ENCODE results near the gene CYTH1.
A peak's percentile ranks its signal among the peaks of the same experiment; 100 is the strongest.

The CYTH1 gene

DNA sequence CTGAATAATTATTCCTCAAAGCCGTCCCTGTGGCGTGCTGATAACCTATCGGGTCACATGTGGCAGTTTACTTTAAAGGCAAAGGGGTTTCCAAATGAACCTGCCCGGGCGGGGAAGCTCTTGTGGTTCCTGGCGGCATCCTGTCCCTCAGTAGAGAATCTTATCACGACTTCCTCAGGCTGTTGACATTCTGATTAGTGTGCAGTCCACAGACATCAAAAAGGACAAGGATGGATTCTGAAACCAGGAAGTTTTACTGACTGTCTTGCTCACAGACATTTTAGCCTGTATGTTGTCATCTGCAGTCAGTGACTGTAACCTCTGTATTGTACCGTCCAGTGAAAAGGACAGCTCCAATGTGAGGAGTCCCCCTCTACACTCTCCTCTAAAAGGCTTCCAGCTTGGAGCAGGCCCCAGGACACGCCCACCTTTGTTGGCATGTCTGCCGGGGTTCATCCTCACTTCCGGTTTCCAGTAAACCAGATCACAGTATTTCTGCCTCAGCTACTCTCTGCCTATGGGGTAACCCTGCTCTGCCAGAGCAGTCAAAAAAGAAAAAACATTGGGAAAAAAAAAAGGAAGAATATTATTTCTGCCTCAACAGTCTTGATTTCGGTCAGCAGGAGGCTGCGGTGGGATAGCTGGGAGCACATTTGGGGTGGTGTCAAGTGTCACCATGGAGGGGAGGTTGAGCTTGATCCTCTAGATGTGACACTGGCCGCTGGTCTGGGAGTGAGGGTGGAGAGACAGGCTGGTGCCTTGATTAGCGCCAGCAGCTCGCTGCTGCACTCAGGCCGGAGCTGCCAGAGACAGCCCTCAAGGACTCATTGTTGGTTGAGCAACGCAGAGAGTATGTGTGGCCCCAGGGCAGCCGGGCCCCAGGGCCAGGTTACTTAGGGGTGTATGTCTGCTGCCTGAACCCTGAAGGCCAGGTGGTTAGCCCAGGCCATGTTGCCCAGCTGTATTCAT lies 115.8 kb downstream of the CYTH1 start:
- peak; percentile 78 for DNase-seq

DNA sequence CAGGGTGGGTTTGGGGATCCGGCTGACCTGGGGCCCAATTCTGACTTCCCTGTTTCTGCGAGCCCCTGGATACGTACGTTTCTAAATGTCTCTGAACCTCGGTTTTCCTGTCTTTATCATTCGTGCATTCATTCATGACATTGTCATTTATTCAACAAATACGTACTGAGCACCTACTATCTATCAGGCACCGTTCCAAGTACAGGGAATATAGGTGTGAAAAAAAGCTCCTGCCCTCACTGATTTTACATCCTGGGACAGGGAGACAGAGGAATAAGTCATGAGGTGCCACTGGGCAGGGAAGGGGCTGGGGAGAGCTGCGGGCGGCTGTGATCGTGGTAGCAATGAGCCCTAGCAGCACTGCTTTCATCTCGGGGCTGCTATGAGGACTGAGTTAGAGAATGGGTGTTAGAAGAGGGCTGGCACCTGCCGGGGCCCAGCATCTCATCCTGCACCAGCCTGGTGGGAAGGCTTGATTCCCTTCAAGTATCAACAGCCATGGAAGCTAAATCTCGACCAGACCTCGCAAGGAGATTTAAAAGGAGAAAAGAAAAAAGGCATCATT lies 116.6 kb downstream of the CYTH1 start:
- no peak for DNase-seq

- no peak for DNase-seq
Observed at GRCh38 chr17:78664476-78665386, 117.3 kb downstream of the CYTH1 start.

DNA sequence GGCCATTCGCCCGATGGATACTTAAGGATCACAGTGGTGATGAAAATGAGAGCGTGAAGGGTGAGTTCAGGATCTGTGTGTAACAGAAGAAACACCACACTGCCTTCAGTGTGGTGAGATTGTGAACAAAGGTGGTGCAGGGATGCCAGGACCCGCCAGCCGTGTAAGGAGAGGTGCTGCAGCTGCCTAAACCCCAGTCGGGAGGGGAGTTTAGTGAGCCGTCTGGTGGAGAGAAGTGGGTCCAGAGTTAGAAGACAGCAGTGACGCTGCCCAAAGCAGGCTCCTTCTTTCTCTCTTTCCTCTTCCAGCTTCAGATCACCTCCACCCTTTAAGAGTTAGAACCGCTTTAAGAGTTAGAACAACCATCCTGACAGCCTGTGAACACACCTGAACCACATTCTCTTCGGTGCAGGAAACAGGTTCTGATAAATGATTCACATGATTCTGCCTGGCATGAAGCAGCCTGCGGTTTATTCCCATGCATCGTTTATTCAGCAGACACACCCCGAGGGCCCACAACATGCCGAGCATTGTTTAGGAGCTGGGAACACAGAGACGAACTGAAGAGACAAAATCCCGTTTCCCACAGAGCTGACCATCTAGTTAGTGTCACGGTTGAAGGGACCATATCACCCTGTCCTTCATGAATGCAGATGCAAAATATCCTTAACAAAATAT lies 120.8 kb downstream of the CYTH1 start:
- DNase-seq, result no peak

DNA sequence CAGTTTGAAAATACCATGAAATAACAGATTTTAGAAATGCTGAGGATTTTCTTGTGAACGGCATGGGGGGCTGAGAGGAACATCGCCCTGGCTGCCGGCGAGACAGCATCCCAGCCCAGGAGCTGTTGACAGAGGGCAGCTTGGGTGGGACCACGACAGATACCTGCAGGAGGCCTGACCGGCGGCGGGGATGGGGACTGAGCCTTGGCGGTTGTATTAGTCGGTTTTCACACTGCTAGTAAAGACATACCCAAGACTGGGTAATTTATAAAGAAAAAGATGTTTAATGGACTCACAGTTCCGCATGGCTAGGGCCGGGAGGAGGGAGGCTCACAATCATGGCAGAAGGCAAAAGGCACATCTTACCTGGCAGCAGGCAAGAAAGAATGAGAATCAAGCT lies 122.5 kb downstream of the CYTH1 start:
- no peak for DNase-seq

DNA sequence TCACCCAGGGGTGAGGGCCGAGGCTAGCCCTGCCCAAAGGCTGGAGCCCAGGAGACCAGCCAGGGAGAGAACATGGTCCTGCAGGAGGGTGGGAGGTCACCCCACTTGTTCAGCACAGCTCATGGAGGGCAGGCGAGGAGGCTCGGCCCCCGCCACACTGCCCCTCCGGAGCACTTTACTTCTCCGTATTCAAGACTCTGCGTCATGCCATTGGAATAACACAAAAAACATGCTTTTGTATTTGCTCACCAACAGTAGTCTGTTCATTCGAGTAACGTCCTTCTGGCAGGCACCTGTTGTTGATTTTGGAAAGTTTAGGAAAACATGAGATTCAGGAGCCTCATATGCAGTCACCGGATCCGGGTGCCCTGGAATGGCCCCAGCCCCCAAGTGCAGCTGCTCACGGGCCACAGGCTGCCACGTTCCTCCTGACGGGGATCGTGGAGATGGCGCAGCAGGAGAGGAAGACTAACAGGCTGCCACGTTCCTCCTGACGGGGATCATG lies 123.7 kb downstream of the CYTH1 start:
- no peak for DNase-seq

GRCh38 chr17:78655251-78655940 lies 126.7 kb downstream of the CYTH1 start:
- DNase-seq, result no peak

DNA sequence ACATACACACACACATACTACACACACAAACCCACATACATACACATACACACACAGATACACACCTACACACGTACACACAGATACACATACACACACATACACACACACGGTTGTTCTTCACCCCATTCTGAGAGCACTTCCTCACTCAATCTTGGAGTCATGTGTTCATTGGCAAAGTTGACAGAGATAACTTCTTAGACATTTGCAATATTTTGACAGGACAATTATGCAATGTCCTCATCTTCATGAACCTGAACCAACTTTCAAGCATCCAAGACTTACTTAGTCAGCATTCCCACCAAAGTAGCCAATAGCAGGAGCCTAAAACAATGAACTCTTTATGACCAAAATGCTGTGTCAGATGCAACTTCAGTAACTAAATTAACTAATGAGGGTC lies 127.7 kb downstream of the CYTH1 start:
- no peak for DNase-seq

- no peak for DNase-seq
Observed at GRCh38 chr17:78653382-78653781, 128.7 kb downstream of the CYTH1 start.

DNA sequence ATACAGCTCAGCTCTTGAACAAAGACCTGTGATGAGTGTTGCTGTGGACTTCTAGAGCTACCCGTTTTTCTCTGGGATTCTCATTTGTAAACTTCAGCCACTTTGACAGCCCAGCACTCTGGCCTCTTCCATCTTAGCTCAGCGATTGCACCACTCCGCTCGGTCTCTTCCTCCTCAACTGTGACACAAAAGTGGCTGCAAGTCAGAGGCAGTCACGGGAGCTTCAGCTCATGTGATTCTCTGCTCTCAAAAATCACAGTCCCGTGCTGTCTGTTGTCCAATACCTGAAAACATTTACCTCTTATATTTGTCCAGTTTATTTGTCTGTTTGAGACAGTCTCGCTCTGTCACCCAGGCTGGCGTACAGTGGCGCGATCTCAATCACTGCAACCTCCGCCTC lies 129.2 kb downstream of the CYTH1 start:
- DNase-seq, result no peak

GRCh38 chr17:78652024-78652423 lies 130.0 kb downstream of the CYTH1 start:
- DNase-seq, result no peak

DNA sequence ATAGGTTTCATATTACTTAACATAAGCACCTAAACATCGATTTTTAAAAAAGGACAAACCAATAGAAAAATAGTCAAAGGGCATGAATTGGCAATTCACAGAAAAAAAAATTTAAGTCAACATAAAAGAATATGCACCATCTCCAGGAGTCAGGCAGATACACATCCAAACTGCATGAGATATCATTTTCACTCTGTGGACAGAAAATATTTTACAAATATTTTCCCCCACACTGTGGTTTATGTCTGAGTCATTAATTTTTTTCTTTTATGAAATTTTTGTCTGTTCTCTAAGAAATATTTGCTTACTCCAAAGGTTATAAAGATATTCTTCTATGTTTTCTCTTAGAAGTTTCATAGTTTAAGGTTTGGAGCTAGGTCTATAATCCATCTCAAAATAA lies 130.5 kb downstream of the CYTH1 start:
- DNase-seq, result no peak

DNA sequence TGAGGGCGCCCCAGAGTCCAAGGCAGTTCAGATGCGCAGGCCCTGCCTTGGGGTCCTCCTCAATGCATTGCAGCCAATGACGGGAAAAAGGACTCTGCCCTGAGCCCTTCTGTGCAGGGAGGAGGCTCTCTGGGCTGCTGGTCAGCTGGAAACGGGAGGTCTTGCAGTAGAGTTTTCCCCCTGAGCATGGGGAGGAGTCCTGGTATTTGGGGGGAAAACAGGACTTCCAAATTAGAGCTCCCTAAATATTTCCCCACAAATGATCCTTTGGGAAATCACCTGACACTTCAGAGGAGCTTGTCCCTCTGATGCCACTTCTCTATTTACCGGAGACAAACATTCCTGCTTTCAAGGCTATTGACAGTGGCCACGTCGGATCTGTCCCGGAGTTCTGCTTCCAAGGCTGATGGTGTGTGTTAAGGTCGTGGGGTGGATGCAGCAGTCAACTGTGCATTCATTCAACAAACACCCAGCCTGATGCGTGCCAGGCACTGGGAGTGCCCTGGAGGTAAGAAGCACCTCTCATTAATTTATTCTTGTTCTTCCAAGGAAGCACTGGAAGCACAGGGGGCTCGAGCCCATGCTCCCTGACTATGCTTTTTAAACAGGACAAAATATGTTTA lies 131.9 kb downstream of the CYTH1 start:
- DNase-seq, result no peak

- no peak for DNase-seq
Observed at GRCh38 chr17:78648293-78648692, 133.8 kb downstream of the CYTH1 start.

GRCh38 chr17:78647032-78647431 lies 135.0 kb downstream of the CYTH1 start:
- DNase-seq, result no peak

GRCh38 chr17:78645421-78646295 lies 136.4 kb downstream of the CYTH1 start:
- DNase-seq, result peak; percentile 69

DNA sequence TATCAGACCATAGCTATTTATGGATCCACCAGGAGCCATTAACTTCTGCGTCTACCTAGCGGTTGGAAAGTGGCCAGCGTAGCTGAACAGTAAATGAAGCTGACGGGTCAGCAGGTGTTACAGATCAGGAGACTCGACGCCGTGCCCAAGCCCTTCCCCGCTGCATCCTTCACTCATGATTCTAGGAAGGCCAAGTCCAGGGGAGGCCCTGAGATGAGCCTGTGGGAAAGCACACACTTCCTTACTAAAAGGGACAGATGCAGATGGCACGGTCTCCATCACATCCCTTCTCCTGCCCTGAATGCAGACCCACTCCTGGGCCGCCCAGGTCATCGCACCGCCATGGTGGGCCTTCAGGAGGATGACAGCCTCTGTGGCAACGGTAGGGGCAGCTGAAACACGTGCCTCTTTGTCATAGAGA lies 137.1 kb downstream of the CYTH1 start:
- DNase-seq, result no peak

GRCh38 chr17:78644224-78644623 lies 137.8 kb downstream of the CYTH1 start:
- no peak for DNase-seq

- no peak for DNase-seq
Observed at GRCh38 chr17:78643326-78643725, 138.7 kb downstream of the CYTH1 start.

DNA sequence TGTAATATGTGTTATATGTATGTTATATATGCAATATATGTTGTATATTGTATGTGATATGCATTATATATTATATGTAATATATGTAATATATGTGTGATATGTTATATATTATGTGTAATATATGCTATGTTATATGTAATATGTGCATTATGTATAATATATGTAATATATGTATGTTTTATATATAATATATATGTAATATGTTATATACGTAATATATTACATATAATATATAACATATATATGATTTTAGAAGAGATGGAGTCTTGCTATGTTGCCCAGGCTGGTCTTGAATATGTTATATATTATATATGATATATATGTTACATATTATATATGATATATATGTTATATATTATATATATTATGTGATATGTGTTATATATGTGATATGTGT lies 139.4 kb downstream of the CYTH1 start:
- DNase-seq, result no peak
